Measurements from ENCODE around the gene ABCF2.

The ABCF2 gene

DNA sequence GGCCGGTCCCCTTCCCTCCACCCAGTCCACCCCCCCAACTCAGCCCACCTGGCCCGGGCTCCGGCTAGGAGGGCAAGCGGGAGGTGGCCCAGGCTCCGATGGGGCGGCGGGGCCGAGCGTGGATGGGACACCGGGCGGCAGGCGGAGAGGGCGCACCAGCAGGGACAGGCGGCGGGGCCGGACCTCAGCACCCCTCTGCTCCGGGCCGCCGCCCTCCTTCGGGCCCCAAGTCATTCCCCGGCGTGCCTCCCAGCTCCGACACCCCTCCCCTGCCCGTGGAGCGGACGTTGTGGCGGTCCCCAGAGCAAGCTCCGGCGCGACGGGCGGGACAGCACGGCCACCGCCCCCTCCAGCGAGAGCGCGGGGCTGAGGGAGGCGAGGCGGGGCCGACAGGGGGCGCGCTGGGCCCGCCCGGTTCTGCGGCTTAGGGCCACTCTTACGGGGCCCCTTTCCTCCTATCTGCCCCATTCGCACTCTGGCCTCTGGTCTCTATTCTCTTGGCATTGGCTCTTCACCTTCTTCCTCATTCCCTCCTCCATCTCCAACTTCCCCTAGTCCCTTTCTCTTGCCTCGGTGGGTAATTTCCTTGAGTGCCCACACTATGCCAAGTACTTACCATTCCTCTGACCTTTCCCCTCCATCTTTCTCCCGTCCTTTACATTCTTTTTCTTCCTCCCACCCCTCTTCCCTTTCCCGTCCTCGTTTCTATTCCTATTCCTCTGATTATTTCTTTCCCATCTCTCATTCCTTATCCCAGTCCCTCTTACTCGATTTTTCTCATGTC is 58.8 kb downstream of the ABCF2 start:
- DNase-seq: peak; percentile 52
- Histone ChIP-seq H4K20me1 (ENCODE audit: insufficient read depth, low read length) (no peaks in the 10 kb centered on the region), H3K4me3 (ENCODE audit: low read length) (peak overlapping the region; percentile 58), H3K27me3 (replicated peaks; ENCODE audit: insufficient read depth, low read length) (peaks cover 80% of the 10 kb centered on the region), H3K79me2 (ENCODE audit: low read length) (no peaks in the 10 kb centered on the region), H3F3A (ENCODE audit: insufficient read depth, low read length) (no peaks in the 10 kb centered on the region), H3K4me1 (ENCODE audit: low read length) (no peaks in the 10 kb centered on the region), H3K9me3 (replicated peaks; ENCODE audit: insufficient read depth, low read length) (no peaks in the 10 kb centered on the region), H3K9me2 (replicated peaks; ENCODE audit: insufficient read depth, low read length) (no peaks in the 10 kb centered on the region), H3K9ac (ENCODE audit: low read length) (no peak overlapping the region), H3K36me3 (replicated peaks; ENCODE audit: insufficient read depth, low read length) (no peaks in the 10 kb centered on the region), H3K27ac (ENCODE audit: low read length) (no peak overlapping the region), H2AFZ (ENCODE audit: low read length) (0 out of 2 replicates have a peak overlapping the region, but pooled peaks have one; percentile 29), H3K4me2 (ENCODE audit: low read depth, low read length) (peak overlapping the region; percentile 92)
- TF ChIP-seq, protein P1, sequence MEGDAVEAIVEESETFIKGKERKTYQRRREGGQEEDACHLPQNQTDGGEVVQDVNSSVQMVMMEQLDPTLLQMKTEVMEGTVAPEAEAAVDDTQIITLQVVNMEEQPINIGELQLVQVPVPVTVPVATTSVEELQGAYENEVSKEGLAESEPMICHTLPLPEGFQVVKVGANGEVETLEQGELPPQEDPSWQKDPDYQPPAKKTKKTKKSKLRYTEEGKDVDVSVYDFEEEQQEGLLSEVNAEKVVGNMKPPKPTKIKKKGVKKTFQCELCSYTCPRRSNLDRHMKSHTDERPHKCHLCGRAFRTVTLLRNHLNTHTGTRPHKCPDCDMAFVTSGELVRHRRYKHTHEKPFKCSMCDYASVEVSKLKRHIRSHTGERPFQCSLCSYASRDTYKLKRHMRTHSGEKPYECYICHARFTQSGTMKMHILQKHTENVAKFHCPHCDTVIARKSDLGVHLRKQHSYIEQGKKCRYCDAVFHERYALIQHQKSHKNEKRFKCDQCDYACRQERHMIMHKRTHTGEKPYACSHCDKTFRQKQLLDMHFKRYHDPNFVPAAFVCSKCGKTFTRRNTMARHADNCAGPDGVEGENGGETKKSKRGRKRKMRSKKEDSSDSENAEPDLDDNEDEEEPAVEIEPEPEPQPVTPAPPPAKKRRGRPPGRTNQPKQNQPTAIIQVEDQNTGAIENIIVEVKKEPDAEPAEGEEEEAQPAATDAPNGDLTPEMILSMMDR (IDR thresholded peaks at IDR 0.05; ENCODE audit: low read length): peak; percentile 86
- peak; percentile 62 for TF ChIP-seq EZH2 (optimal IDR thresholded peaks at IDR 0.05; ENCODE audit: low read depth, low read length)
- TF ChIP-seq EZH2phosphoT487 (IDR thresholded peaks at IDR 0.05; ENCODE audit: low read length): no peak

DNA sequence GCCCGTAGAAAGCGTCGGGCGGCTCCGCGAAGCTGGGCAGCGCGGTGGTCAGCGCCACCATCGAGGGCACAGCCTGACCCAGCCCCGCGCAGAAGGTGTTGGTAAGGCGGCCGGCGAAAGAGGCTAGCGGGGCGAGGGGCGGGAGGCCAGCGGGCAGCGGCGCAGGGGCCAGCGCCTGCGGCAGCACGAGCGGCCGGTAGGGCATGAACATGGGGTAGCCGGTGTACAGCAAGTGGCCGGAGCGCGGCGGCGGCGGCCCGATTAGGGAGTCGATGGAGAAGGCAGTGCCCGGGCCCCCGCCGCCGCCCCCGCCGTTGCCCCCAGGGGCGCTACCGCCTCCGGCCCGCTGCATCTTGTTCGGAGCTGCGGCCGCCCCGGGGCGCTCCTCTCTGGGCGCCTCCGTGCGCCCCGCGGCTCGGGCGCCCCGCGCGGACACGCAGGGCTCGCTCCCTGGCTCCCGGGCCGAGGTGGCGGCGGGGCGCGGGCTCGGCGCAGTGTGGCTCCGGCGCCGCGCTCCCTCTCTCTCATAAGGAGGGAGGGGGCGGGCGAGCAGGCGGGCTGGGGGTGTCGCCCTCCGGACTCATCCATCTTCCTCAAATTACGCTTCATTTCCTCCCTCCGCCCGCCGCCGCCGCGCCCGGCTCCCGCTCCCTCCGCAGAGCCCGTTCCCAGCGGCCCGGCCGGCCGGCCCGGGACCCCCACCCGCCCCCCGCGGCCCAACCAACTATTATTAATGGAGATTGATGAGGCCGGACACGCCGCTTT is 59.6 kb downstream of the ABCF2 start, which contains the start of gene GBX1:
GBX1 (minus strand) TSS at position 498 of the 765 bp plus-strand sequence; CDS start at position 352, 146 bp downstream.
- Histone ChIP-seq H3K79me2 (ENCODE audit: low read length) (no peaks in the 10 kb centered on the region), H3K4me1 (ENCODE audit: low read length) (no peaks in the 10 kb centered on the region), H2AFZ (ENCODE audit: low read length) (0 out of 2 replicates have a peak within 1 kb of the TSS, but pooled peaks have one; percentile 29), H4K20me1 (ENCODE audit: insufficient read depth, low read length) (no peaks in the 10 kb centered on the region), H3K9me3 (replicated peaks; ENCODE audit: insufficient read depth, low read length) (no peaks in the 10 kb centered on the region), H3K36me3 (replicated peaks; ENCODE audit: insufficient read depth, low read length) (no peaks in the 10 kb centered on the region), H3K4me2 (ENCODE audit: low read depth, low read length) (peak within 1 kb of the TSS; percentile 92), H3K27ac (ENCODE audit: low read length) (no peak within 1 kb of the TSS), H3K9ac (ENCODE audit: low read length) (no peak within 1 kb of the TSS), H3K4me3 (ENCODE audit: low read length) (peak within 1 kb of the TSS; percentile 58), H3K9me2 (replicated peaks; ENCODE audit: insufficient read depth, low read length) (no peaks in the 10 kb centered on the region), H3F3A (ENCODE audit: insufficient read depth, low read length) (no peaks in the 10 kb centered on the region), H3K27me3 (replicated peaks; ENCODE audit: insufficient read depth, low read length) (peaks cover 75% of the 10 kb centered on the region)
- TF ChIP-seq, protein P1 (IDR thresholded peaks at IDR 0.05; ENCODE audit: low read length): no peak
- TF ChIP-seq EZH2 (optimal IDR thresholded peaks at IDR 0.05; ENCODE audit: low read depth, low read length): peak; percentile 79
- DNase-seq: no peak

DNA sequence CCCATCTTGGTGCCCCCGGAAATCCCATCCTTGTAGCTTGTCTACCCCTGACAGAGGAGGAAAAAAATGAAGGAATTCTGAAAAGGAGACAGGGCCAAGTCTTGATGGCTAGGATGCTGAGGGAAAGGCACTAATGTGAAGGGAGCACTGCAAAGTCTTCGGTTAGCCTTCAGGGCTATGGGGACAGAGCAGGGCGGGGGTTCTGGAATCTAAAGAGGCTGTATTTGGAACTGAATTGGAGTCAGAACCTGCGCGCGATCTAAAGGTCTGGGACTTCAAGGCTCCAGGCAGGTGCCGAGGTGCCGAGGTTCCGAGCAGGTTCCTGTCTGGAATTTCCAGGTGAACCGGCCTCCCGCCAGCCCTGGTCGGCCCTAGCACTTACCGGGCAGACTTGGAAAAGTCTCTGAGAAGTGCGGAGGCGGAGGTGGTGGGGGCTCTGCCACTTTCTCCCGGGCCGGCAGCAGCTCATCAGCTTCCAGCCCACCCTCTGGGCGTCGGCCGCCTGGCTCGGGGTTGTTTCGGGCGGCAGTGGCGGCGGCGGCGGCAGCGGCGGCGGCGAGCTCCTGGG is 60.3 kb downstream of the ABCF2 start:
- no peak for DNase-seq
- H3K27me3 ChIP-seq (replicated peaks; ENCODE audit: insufficient read depth, low read length): peaks cover 68% of the 10 kb centered on the region
- no peak overlapping the region for H3K9ac ChIP-seq (ENCODE audit: low read length)
- H3K4me3 ChIP-seq (ENCODE audit: low read length): no peak overlapping the region
- H3K4me1 ChIP-seq (ENCODE audit: low read length): no peaks in the 10 kb centered on the region
- no peak overlapping the region for H2AFZ ChIP-seq (ENCODE audit: low read length)
- no peak overlapping the region for H3K27ac ChIP-seq (ENCODE audit: low read length)
- no peaks in the 10 kb centered on the region for H3K9me3 ChIP-seq (replicated peaks; ENCODE audit: insufficient read depth, low read length)
- H4K20me1 ChIP-seq (ENCODE audit: insufficient read depth, low read length): no peaks in the 10 kb centered on the region
- H3K4me2 ChIP-seq (ENCODE audit: low read depth, low read length): peak overlapping the region; percentile 42; the same call in 1 of the 2 replicates
- no peaks in the 10 kb centered on the region for H3K79me2 ChIP-seq (ENCODE audit: low read length)
- H3K9me2 ChIP-seq (replicated peaks; ENCODE audit: insufficient read depth, low read length): no peaks in the 10 kb centered on the region
- no peaks in the 10 kb centered on the region for H3F3A ChIP-seq (ENCODE audit: insufficient read depth, low read length)
- no peak for TF ChIP-seq EZH2 (optimal IDR thresholded peaks at IDR 0.05; ENCODE audit: low read depth, low read length)
- TF ChIP-seq EZH2phosphoT487 (IDR thresholded peaks at IDR 0.05; ENCODE audit: low read length): no peak
- TF ChIP-seq, protein P1 (IDR thresholded peaks at IDR 0.05; ENCODE audit: low read length): no peak
- H3K36me3 ChIP-seq (replicated peaks; ENCODE audit: insufficient read depth, low read length): no peaks in the 10 kb centered on the region
